Measurements from ENCODE around the gene PRMT3. TPM values are rescaled to one million over a fixed set of nuclear protein-coding genes. Genes with fewer than 3 reads are reported as not detected.
"Not testable (repeated sequence)": the region's sequence is repeated elsewhere in the genome, so short reads cannot be mapped to it uniquely, and the experiment has no call there.

Gene PRMT3
- total RNA-seq, 4 donors from 2014 or later: 4.4 to 29.4 (median 15.7) TPM

GRCh38 chr11:20541503-20541902 is 154.0 kb downstream of the PRMT3 start:
- no peak for DNase-seq
- Histone ChIP-seq H3K36me3 (no peaks in the 10 kb centered on the region), H3K4me3 (no peak overlapping the region), H3K27ac (no peak overlapping the region), H3K27me3 (no peaks in the 10 kb centered on the region), H3K9me3 (no peaks in the 10 kb centered on the region), H3K4me1 (no peaks in the 10 kb centered on the region)
- no peak for TF ChIP-seq CTCF (IDR thresholded peaks at IDR 0.05)
- no peak for TF ChIP-seq POLR2A (IDR thresholded peaks at IDR 0.05)
- intact Hi-C loops (cut with DNase I; ENCODE audit: low total_unique reads): no loop called here

GRCh38 chr11:20544603-20545237 is 157.2 kb downstream of the PRMT3 start:
- no peak overlapping the region for H3K4me3 ChIP-seq
- no peak for TF ChIP-seq CTCF (IDR thresholded peaks at IDR 0.05)
- no peak for TF ChIP-seq POLR2A (IDR thresholded peaks at IDR 0.05)
- no peak for DNase-seq
- intact Hi-C loops (cut with DNase I; ENCODE audit: low total_unique reads): no loop called here
- H3K9me3 ChIP-seq: no peaks in the 10 kb centered on the region
- H3K36me3 ChIP-seq: no peaks in the 10 kb centered on the region
- H3K4me1 ChIP-seq: no peaks in the 10 kb centered on the region
- no peaks in the 10 kb centered on the region for H3K27me3 ChIP-seq
- no peak overlapping the region for H3K27ac ChIP-seq

GRCh38 chr11:20547411-20547810 is 159.9 kb downstream of the PRMT3 start:
- H3K36me3 ChIP-seq: no peaks in the 10 kb centered on the region
- TF ChIP-seq CTCF (IDR thresholded peaks at IDR 0.05): no peak
- TF ChIP-seq POLR2A (IDR thresholded peaks at IDR 0.05): no peak
- no peak for DNase-seq
- no peaks in the 10 kb centered on the region for H3K27me3 ChIP-seq
- H3K4me1 ChIP-seq: no peaks in the 10 kb centered on the region
- intact Hi-C loops (cut with DNase I; ENCODE audit: low total_unique reads): no loop called here
- H3K4me3 ChIP-seq: no peak overlapping the region
- H3K27ac ChIP-seq: no peak overlapping the region
- H3K9me3 ChIP-seq: no peaks in the 10 kb centered on the region

GRCh38 chr11:20551096-20551495 is 163.6 kb downstream of the PRMT3 start:
- Histone ChIP-seq H3K9me3 (no peaks in the 10 kb centered on the region), H3K27ac (no peak overlapping the region), H3K4me3 (no peak overlapping the region), H3K36me3 (no peaks in the 10 kb centered on the region), H3K27me3 (no peaks in the 10 kb centered on the region), H3K4me1 (no peaks in the 10 kb centered on the region)
- intact Hi-C loops (cut with DNase I; ENCODE audit: low total_unique reads): no loop called here
- DNase-seq: no peak
- TF ChIP-seq CTCF (IDR thresholded peaks at IDR 0.05): no peak
- no peak for TF ChIP-seq POLR2A (IDR thresholded peaks at IDR 0.05)

- Histone ChIP-seq H3K4me3 (no peak overlapping the region), H3K9me3 (no peaks in the 10 kb centered on the region), H3K27me3 (no peaks in the 10 kb centered on the region), H3K4me1 (no peaks in the 10 kb centered on the region), H3K36me3 (no peaks in the 10 kb centered on the region), H3K27ac (no peak overlapping the region)
- intact Hi-C loops (cut with DNase I; ENCODE audit: low total_unique reads): no loop called here
- DNase-seq: no peak
- TF ChIP-seq CTCF (IDR thresholded peaks at IDR 0.05) (no peak), POLR2A (IDR thresholded peaks at IDR 0.05) (no peak)
Measured at GRCh38 chr11:20555783-20556182, 168.3 kb downstream of the PRMT3 start.

GRCh38 chr11:20556396-20556795 is 168.9 kb downstream of the PRMT3 start:
- intact Hi-C loops (cut with DNase I; ENCODE audit: low total_unique reads); H3K36me3 ChIP-seq; H3K27ac ChIP-seq; H3K9me3 ChIP-seq; H3K27me3 ChIP-seq; H3K4me3 ChIP-seq; H3K4me1 ChIP-seq; DNase-seq: not testable (repeated sequence)
